RCC 7860 (cell line): ENCODE measurements around the gene DUSP6.

Experiments
- DNase-seq: peaks from one replicate; pipeline ENCODE4 v3.0.0-alpha.2; 2015; ENCODE audit warnings: low spot score
- FAIRE-seq: peaks from 2 replicates; lab custom pipeline; 2012; peaks lifted over from hg19 to GRCh38; lab: Jason Lieb, UNC

The DUSP6 gene

DNA sequence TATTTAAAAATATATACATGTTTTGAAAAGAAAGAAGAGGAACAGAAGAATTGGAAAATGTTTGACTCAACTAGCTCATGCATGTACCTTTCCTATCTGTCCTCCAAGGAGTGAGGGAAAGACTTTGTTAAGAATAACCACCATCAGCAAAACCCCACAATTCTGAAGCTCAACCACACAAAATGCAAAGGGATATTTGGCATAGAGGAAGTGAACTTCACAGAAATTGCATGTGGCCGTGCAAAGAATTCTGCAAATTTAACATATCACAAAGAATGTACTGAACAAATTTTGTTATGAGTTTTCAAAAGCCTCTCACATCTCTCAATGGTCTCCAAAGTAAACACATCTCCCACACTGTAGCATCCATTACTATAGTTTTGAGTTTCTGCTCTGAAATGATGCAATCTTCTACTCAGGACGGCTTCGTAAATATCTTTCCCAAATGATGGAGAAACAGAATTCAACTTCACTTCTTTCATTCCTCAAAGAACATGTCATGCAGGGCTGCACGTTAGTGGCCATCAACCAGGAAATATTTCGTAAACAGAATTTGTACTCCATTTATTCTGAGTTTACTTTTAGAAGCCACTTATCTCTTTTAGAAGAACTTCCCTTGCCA lies 17.6 kb downstream of the DUSP6 start:
- DNase-seq (no peak), FAIRE-seq (no peak)

- FAIRE-seq (no peak), DNase-seq (no peak)
These were observed 18.6 kb downstream of the DUSP6 start for GRCh38 chr12:89333564-89334252.

- no peak for DNase-seq
- FAIRE-seq, result no peak
These were observed 23.9 kb downstream of the DUSP6 start for GRCh38 chr12:89328151-89329030.

DNA sequence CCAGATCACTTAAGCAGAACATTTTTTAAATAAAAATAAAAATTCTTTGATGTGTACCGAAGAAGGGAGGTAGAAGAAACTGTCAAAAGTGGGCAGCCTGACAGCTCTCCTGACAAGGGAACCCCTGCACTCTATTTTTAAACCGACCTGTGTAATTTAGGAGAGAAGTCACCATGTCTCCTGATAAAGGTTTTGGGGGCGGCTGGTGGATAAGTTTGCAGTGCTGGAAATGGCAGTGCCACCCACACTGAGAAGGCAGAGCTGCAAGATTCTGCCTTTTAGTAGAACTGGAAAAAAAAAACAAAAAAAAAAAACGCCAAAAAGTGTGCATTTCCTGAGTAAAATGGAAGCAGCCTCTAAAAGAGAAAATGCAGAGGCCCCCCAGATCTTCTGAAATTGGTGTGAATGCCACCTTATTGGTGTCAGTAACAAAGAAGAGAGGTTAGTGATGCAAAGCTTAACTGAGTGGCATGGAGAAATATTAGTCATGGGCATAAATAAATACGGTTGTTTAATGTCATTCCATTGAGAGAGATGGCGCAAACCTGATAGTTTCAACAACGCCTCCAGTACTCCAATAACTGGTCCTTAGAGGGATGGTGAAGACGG lies 24.7 kb downstream of the DUSP6 start:
- DNase-seq (no peak), FAIRE-seq (no peak)

DNA sequence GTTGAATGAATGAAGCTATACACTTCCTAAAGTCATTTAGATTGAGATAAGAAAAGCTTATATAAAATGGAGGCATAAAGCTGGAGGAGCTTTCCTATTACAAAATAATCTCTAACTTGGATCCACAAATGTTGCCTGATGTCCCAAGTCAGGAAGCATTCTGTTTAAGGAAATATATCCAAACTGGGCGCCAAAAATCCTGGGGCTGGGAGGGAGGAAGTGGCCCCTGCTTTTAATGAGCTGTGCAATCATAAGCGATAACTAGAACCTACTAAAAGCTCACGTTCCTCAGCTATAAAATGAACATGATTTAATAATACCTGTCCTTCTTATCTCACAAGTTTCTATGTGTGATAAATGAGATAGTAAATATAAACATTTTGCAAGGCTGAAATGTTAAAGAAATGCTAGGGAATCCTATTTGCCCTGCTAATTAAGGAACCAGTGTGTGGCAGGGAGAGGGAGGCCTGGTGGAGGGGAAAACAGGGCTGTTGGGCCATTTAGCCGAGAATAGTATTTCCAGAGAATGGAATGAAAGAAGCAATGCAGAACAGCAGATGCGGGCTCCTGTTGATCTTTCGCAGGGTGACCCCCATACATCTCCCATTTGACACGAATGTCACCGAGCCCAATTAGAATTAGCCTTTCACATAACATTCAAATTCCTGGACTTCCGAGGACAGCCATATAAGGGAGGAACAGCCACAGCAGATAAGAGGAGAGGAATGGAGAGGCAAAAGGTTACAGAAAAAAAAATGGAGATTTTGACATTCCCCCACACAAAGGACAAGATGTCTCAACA lies 25.9 kb downstream of the DUSP6 start:
- DNase-seq (no peak), FAIRE-seq (no peak)

DNA sequence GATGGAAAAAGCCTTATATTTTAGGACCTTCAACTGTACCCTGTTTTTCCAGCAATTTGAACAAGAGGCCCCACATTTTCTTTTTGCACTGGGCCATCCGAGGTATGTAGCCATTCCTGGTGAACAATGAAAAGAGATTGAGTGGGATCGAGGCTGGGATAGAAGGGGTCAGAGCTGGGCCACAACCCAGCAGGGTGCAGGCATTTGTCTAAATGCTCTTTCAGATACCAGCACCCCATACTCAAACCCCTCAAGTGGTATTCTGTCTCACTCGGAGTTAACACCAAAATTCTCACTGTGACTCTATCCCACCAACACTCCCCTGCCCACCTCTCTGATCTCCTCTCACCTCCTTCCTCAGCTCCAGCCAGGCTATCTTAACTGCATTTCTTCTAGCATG lies 26.8 kb downstream of the DUSP6 start:
- no peak for DNase-seq
- no peak for FAIRE-seq

DNA sequence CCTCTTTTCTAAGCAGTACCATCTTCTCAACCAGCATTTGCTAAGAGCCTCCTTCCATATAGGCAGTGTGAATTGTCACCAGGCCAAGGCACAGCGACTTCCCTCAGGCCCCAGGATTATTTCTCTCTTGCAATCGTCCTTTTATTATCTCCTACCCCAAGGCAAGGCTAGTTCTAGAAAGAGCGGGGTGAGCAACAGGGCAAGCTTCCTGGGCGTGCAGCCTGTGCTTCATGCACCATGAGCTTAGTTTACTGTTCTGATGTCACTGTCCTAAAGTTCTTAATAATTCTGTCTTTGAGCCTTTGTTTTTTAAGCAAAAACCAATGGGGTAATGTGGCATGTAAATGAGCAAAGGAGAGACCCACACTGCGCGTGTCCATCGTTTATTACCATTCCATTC lies 27.9 kb downstream of the DUSP6 start:
- no peak for DNase-seq
- no peak for FAIRE-seq

DNA sequence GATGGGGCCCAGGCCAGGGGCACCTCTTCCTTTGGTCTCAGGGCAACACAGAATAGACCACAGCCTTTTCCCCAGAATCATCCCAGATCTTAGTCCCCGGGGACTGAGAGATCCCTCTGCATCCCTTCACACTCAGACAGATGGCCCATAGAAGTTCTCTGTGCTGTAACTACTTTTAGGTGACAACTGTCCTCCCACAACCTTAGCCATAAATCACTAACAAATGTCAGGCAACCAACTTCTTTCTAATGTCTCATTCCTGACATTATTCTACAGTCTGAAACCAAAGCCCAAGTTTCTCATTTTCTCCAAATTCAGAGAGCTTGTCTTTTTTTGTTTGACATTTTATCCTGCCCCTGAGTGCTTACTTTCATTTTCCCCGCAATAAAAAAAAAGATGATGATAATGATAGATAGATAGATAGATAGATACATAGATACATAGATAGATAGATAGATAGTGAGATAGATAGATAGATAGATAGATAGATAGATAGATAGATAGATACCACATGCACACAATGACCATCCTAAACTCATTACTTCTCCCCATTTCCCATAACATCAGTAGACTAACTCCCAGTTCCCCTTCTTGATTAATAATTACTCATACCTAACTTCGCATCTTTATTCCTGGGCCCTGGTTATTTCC lies 28.6 kb downstream of the DUSP6 start:
- DNase-seq, result no peak
- no peak for FAIRE-seq

GRCh38 chr12:89320735-89321134 lies 31.6 kb downstream of the DUSP6 start:
- no peak for FAIRE-seq

GRCh38 chr12:89319606-89320005 lies 32.7 kb downstream of the DUSP6 start:
- DNase-seq (no peak), FAIRE-seq (no peak)

More at GRCh38 chr12:89320735-89321134, 31.6 kb downstream of the DUSP6 start:
- no peak for DNase-seq

DNA sequence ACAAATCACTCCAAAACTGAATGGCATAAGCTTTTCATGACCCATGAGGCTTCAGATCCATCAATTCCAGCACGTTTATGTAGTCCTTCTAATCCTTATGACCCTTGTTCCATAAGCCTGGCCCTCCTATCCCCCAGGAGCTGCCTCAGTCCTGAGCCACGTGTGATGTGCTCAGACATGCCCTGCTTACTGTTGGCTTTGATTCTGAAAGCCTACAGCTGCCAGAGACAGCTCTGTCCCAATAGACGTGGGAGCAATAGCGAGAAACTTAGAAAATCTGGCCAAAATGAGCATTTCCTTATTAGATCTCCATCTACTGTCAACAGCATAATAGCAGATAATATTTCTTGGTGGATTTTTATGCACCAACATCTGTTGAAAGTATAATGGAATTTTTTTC lies 33.2 kb downstream of the DUSP6 start:
- FAIRE-seq (no peak), DNase-seq (no peak)

DNA sequence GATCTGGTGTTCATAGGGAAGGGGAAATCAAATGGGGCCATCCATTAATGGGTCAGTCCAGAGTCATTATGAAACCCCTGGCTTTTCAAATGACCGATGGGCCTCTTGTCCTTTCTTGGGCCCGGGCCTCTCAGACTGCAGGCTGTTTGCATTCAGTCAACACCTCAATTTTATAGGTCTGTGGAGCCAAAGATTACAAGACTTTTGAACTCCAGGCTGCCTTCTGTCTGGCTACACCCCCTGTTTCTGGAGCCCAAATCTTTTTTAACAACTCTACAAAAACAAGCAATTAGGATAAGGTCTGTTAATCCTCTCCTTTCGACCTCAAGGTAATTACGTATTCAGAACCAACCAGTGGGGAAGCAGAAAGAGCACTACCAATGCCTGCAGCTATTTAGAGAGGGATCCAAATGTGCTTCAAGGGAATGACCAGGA lies 35.6 kb downstream of the DUSP6 start:
- DNase-seq (no peak), FAIRE-seq (no peak)

- DNase-seq (no peak), FAIRE-seq (no peak)
These were observed 38.1 kb downstream of the DUSP6 start for GRCh38 chr12:89314060-89314761.

DNA sequence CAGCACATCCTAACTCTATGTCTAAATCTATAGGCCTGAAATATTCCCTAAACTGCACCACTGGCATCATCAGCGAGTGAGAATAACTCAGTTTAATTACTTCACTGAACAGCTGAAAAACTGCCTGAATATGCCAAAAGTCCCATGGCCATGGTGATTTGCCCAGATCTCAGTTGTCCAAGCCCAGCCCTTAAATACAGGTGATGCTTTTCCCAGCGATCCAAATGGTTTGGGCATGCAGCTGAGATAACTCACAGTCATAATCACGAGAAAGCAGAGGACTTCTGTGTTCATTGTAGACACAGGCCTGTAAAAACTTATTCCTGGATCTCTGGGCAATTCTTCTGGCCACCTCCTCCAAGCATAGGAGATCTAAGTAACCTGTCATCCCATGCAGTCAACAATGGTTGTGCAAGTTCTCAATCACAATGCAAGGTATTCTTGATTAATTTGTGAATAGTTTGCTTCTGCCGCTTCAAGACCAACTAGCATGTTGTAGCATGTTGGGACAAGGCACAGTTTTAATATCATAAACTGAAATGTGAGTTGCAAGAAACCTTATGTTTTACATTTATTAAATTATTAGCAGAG lies 40.5 kb downstream of the DUSP6 start:
- DNase-seq (no peak), FAIRE-seq (no peak)

DNA sequence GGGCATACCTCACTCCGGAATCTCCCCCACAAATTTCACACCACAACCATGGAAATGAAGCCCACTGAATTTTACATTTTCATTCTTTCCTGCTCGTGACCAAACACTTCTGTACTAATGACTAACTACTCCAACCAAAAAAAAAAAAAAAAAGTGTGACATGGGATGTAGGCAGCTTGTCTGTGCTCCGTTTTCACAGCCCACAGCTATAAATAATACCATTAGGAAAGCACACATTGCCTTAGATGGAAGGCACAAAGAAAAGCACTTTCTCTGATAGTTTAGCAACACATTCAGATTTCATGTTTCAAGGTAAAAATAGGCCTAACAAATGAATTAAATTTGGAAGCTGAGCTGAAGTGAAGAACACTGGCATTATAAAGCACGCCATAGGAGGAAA lies 42.5 kb downstream of the DUSP6 start:
- DNase-seq (no peak), FAIRE-seq (no peak)

DNA sequence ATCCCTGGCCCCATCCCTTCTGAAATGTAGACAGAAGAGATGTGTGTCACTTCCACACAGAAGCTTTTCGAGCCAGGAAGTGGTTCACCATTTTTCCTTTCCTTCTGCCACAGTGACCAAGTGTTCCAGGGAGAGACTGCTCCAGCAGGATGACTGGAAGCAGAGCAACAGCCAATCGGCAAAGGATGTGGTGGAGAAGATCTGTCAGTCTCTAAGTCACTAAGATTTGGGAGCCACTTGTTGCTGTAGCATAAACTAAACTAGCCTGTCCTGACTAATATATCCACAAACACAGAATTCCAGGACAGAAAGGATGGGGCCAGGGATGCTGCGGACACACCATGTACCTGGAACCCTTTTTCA lies 42.9 kb downstream of the DUSP6 start:
- FAIRE-seq, result no peak
- DNase-seq, result no peak

- no peak for FAIRE-seq
- DNase-seq, result no peak
These were observed 44.6 kb downstream of the DUSP6 start for GRCh38 chr12:89307474-89308253.

DNA sequence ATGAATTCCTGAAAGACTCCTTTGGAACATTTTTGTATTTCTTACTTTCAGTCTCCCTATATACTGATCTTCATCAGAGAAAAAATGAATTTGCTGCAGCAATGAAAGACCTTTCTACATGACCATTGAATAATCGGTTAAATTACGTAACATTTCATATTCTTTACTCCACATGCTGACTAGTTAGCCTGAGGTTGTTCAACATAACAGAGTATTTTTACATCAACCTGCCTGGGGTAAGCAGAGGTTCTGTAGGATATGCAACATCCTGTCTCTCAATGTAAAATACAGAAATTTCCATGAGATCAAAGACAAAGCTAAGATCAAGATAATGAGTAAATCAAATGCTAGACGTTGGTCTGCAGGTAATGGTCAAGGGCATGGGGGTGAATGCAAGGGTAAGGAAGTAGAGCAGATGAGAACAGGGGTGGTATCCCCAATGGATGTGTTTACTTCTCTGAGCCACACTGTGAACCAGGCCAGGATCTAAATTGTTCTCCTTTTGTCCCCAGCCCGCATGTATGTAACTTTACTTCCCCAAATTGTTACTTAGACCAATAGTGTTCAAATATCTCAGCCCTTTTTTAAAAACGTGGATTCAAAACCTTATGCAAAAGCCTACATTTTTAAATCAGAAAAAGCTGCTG lies 45.4 kb downstream of the DUSP6 start:
- FAIRE-seq (no peak), DNase-seq (no peak)
